HL-60 (cell line): ENCODE data around the gene DDR1.
"Not testable (repeated sequence)": the region's sequence is repeated elsewhere in the genome, so short reads cannot be mapped to it uniquely, and the experiment has no call there.

Experiments used
- DNase-seq, 2 experiments: peaks; one replicate each; pipeline ENCODE4 v3.0.0-alpha.2; 2010 to 2020; ENCODE audit warnings: low read depth in 1 of 2, low spot score in 1 of 2
- H3K27ac ChIP-seq: fragments of 250-450 bp; sonication (Bioruptor Pico); replicated peaks from 2 replicates; pipeline ENCODE4 v1.5.1; 2020; ENCODE audit warnings: mild to moderate bottlenecking, moderate library complexity
- H3K27me3 ChIP-seq: fragments of 250-450 bp; sonication (Bioruptor Pico); 2 replicates; pipeline ENCODE4 v1.5.1; 2021; ENCODE audit warnings: mild to moderate bottlenecking, moderate library complexity; ENCODE audit not compliant: insufficient read depth, poor library complexity, severe bottlenecking
- H3K4me3 ChIP-seq: replicated peaks from 2 replicates; pipeline ENCODE4 v1.5.1; 2011; ENCODE audit warnings: mild to moderate bottlenecking, control low read depth, low read length; ENCODE audit not compliant: insufficient read depth
- GABPA ChIP-seq: IDR thresholded peaks from 2 replicates; pipeline ENCODE4 v1.6.1; 2012; ENCODE audit warnings: low read depth
- POLR2AphosphoS5 ChIP-seq: IDR thresholded peaks from 2 replicates; pipeline ENCODE4 v1.6.1; 2012; ENCODE audit warnings: low read depth
- SPI1 ChIP-seq: IDR thresholded peaks from 2 replicates; pipeline ENCODE4 v1.6.1; 2012; ENCODE audit warnings: low read depth, mild to moderate bottlenecking, borderline replicate concordance
- TF ChIP-seq, protein P1 (sequence below): IDR thresholded peaks from one replicate; pipeline ENCODE4 v1.5.1; 2011; ENCODE audit warnings: low read length, control low read depth, inconsistent platforms; ENCODE audit not compliant: insufficient read depth
- TF ChIP-seq, protein P2 (sequence below): IDR thresholded peaks from 2 replicates; pipeline ENCODE4 v1.6.1; 2012; ENCODE audit warnings: low read depth; ENCODE audit not compliant: insufficient replicate concordance

The DDR1 gene

DNA sequence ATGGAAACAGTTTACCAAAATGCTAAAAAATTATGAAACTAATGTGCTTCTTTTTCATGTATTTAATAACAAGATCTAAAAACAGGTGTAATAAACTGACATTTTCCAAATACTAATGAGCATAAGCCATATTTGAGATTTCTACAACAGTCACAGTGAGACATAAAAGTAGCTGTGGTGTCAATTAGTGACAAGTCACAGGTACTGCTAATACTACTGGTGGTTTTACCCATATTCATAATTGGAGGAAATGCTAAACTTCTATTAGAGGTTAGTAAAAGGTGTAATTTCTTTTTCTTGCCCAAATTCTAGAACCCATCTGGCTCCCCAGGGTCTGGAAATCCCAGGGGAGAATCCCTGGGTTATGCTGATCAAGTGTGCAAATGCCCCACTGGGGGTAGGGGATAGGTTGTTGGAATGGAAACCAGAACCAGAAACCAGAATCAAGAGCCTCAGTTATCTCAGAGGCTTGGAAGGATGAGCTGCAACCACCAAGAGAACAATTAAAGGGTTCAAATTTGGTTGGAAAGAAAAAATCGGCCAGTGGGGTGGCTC lies 16.6 kb downstream of the DDR1 start:
- no peak overlapping the region for H3K27ac ChIP-seq
- no peak overlapping the region for H3K4me3 ChIP-seq
- TF ChIP-seq SPI1, result no peak
- TF ChIP-seq, protein P1, sequence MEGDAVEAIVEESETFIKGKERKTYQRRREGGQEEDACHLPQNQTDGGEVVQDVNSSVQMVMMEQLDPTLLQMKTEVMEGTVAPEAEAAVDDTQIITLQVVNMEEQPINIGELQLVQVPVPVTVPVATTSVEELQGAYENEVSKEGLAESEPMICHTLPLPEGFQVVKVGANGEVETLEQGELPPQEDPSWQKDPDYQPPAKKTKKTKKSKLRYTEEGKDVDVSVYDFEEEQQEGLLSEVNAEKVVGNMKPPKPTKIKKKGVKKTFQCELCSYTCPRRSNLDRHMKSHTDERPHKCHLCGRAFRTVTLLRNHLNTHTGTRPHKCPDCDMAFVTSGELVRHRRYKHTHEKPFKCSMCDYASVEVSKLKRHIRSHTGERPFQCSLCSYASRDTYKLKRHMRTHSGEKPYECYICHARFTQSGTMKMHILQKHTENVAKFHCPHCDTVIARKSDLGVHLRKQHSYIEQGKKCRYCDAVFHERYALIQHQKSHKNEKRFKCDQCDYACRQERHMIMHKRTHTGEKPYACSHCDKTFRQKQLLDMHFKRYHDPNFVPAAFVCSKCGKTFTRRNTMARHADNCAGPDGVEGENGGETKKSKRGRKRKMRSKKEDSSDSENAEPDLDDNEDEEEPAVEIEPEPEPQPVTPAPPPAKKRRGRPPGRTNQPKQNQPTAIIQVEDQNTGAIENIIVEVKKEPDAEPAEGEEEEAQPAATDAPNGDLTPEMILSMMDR, result no peak
- no peak for TF ChIP-seq POLR2AphosphoS5
- TF ChIP-seq, protein P2, sequence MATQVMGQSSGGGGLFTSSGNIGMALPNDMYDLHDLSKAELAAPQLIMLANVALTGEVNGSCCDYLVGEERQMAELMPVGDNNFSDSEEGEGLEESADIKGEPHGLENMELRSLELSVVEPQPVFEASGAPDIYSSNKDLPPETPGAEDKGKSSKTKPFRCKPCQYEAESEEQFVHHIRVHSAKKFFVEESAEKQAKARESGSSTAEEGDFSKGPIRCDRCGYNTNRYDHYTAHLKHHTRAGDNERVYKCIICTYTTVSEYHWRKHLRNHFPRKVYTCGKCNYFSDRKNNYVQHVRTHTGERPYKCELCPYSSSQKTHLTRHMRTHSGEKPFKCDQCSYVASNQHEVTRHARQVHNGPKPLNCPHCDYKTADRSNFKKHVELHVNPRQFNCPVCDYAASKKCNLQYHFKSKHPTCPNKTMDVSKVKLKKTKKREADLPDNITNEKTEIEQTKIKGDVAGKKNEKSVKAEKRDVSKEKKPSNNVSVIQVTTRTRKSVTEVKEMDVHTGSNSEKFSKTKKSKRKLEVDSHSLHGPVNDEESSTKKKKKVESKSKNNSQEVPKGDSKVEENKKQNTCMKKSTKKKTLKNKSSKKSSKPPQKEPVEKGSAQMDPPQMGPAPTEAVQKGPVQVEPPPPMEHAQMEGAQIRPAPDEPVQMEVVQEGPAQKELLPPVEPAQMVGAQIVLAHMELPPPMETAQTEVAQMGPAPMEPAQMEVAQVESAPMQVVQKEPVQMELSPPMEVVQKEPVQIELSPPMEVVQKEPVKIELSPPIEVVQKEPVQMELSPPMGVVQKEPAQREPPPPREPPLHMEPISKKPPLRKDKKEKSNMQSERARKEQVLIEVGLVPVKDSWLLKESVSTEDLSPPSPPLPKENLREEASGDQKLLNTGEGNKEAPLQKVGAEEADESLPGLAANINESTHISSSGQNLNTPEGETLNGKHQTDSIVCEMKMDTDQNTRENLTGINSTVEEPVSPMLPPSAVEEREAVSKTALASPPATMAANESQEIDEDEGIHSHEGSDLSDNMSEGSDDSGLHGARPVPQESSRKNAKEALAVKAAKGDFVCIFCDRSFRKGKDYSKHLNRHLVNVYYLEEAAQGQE, result no peak
- no peak for TF ChIP-seq GABPA
- no peaks in the 10 kb centered on the region for H3K27me3 ChIP-seq
- DNase-seq, result no peak

DNA sequence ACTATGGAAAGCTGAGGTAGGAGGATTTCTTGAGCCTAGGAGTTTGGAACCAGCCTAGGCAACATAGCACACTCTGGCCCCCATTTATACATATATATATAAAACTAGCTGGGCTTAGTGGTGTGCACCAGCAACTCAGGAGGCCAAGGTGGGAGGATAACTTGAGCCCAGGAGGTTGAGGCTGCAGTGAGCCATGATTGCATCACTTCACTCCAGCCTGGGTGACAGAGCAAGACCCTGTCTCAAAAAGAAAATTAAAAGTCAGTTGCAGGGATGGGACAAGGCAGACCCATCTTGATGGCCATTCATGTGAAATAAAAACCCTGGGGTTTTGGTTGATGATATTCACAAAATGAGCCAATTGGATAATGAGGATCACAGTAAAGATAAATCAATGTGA lies 17.1 kb downstream of the DDR1 start:
- Histone ChIP-seq H3K27me3 (no peaks in the 10 kb centered on the region), H3K27ac (no peak overlapping the region), H3K4me3 (no peak overlapping the region)
- DNase-seq, result no peak
- TF ChIP-seq GABPA, result no peak
- no peak for TF ChIP-seq SPI1
- TF ChIP-seq POLR2AphosphoS5, result no peak

DNA sequence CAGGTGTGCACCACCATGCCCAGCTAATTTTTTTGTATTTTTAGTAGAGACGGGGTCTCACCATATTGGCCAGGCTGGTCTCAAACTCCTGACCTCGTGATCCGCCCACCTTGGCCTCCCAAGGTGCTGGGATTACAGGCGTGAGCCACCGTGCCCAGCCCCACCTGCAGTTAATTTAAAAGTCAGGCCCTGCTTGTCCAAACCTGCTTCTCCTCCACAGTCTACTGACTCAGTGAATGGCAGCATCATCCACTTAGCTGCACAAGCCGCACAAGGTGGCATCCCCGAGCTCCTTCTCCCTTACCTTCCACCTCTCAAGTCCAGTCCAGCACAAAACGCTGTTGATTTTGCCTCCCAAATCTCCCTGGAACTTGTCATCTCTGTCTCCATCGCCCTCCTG lies 17.9 kb downstream of the DDR1 start:
- DNase-seq, H3K4me3 ChIP-seq, H3K27ac ChIP-seq, H3K27me3 ChIP-seq: not testable (repeated sequence)

DNA sequence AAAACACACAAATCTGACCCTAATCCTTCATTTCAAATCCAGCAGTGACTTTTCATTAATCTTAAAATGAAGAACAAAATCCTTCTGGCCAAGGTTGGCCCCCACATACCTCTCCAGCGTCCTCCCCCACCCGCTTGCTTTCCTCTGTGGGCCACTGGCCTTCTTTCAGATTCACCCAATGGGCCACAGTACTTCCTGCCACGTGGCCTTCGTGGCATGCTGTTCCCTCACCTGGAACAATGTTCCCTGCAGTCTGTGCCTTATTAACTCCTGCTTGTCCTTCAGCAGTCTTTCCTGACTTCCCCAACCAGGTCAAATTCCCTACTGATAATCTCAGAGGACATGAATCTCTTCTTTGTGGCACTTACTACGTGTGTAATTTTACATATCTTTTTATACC lies 18.4 kb downstream of the DDR1 start:
- no peak for DNase-seq
- Histone ChIP-seq H3K4me3 (no peak overlapping the region), H3K27me3 (no peaks in the 10 kb centered on the region), H3K27ac (peak overlapping the region; percentile 19; the same call in 1 of the 2 replicates)
- TF ChIP-seq SPI1, result no peak
- TF ChIP-seq, protein P1, result no peak

DNA sequence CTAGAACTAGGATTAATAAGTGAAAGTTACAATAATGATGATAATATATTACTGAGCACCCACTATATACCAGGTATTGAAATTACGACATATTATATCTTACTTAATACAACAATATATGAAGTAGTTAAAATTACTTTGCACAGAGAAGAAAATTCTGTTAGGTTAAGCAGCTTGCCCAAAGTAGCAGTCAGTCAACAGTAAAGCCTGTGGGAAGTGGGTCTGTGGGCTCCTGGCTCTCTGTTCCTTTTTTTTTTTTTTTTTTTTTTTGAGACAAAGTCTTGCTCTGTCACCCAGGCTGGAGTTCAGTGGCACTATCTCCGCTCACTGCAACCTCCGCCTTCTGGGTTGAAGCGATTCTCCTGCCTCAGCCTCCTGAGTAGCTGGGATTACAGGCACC lies 18.9 kb downstream of the DDR1 start:
- peak; percentile 38 to 68 for DNase-seq
- Histone ChIP-seq H3K4me3 (no peak overlapping the region), H3K27ac (peak overlapping the region; percentile 19; the same call in 1 of the 2 replicates), H3K27me3 (no peaks in the 10 kb centered on the region)
- TF ChIP-seq, protein P1, result no peak
- peak; percentile 46; the same call in 1 of the 2 replicates for TF ChIP-seq SPI1
- no peak for TF ChIP-seq POLR2AphosphoS5
- TF ChIP-seq GABPA, result no peak

DNA sequence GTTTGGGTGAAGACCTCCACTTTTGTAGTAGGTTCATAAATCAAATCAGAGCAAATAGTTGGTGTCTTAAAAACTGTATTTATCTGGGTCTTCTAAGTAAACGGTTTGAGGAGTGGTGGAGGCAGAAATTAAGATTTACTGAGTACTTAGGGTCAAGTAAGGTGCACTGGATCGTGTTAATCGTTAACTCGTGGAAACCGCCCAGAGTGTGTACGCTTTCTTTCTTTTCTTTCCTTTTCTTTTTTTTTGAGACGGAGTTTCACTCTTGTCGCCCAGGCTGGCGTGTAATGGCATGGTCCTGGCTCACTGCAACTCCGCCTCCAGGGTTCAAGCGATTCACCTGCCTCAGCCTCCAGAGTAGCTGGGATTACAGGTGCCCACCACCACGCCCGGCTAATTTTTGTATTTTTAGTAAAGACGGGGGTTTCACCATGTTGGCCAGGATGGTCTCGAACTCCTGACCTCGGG lies 23.0 kb downstream of the DDR1 start:
- Histone ChIP-seq H3K4me3 (peak overlapping the region; percentile 93), H3K27ac (peak overlapping the region; percentile 62)
- H3K27me3 ChIP-seq, DNase-seq: not testable (repeated sequence)
